GM19240 (cell line): ENCODE results near the gene HOOK1.
A peak's percentile ranks its signal among the peaks of the same experiment; 100 is the strongest.

Source experiments
- DNase-seq: peaks from one replicate; pipeline ENCODE4 v3.0.0; 2011; ENCODE audit warnings: low spot score; ENCODE audit not compliant: insufficient read length

The HOOK1 gene

GRCh38 chr1:59814901-59815825 is at the start of gene HOOK1:
Gene HOOK1, plus strand, starts transcription at chr1:59814949. Its CDS starts 169 bp downstream, at chr1:59815118.
- no peak for DNase-seq

- no peak for DNase-seq
These were observed 49.6 kb upstream of the HOOK1 start for GRCh38 chr1:59765011-59765730.

GRCh38 chr1:59766227-59766855 is 48.4 kb upstream of the HOOK1 start:
- DNase-seq = no peak

GRCh38 chr1:59767119-59767518 is 47.6 kb upstream of the HOOK1 start:
- no peak for DNase-seq

GRCh38 chr1:59768792-59769735 is 45.7 kb upstream of the HOOK1 start:
- no peak for DNase-seq

- DNase-seq = no peak
These were observed 45.0 kb upstream of the HOOK1 start for GRCh38 chr1:59769736-59770095.

GRCh38 chr1:59771361-59771760 is 43.4 kb upstream of the HOOK1 start:
- DNase-seq = no peak

- DNase-seq = no peak
These were observed 39.3 kb upstream of the HOOK1 start for GRCh38 chr1:59775480-59775879.

- no peak for DNase-seq
These were observed 37.5 kb upstream of the HOOK1 start for GRCh38 chr1:59776960-59777852.

GRCh38 chr1:59779949-59780348 is 34.8 kb upstream of the HOOK1 start:
- no peak for DNase-seq

GRCh38 chr1:59788825-59789224 is 25.9 kb upstream of the HOOK1 start:
- DNase-seq = no peak

GRCh38 chr1:59798600-59798999 is 16.1 kb upstream of the HOOK1 start:
- DNase-seq = no peak

GRCh38 chr1:59803458-59804038 is 11.2 kb upstream of the HOOK1 start:
- DNase-seq = no peak

GRCh38 chr1:59804301-59804700 is 10.4 kb upstream of the HOOK1 start:
- DNase-seq = no peak

- DNase-seq = no peak
These were observed 9.2 kb upstream of the HOOK1 start for GRCh38 chr1:59805554-59805953.

GRCh38 chr1:59814180-59814900 is 409 bp upstream of the HOOK1 start:
- peak; percentile 67 for DNase-seq

- DNase-seq = no peak
These were observed 1.1 kb downstream of the HOOK1 start for GRCh38 chr1:59815892-59816291.

- DNase-seq = no peak
These were observed 1.6 kb downstream of the HOOK1 start for GRCh38 chr1:59816318-59816878.
